Measurements from ENCODE around the gene FCHSD2.

The FCHSD2 gene

DNA sequence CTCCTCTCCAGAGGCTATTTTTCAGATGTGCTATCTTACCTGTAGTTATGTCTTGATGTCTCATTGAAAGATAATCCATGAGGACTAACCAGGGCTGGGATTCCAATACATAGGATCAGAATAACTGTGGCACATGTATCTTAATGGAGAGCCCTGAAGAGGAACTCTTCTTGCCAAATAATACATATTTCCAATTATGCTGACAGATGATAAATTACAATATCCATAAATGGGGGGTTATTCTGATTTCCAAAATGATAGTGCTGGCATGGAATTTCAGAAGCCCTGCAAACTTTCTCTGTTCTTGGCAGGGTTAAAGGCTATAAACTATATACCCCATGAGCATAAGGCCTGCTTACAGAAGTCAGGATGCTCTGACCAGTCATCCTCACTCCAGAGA lies 173.7 kb downstream of the FCHSD2 start:
- H3K4me3 ChIP-seq (ENCODE audit: low read depth, low read length) = no peak overlapping the region
- TF ChIP-seq CTCF (IDR thresholded peaks at IDR 0.05; ENCODE audit: low read depth, low read length) = no peak

- no peak for TF ChIP-seq CTCF (IDR thresholded peaks at IDR 0.05; ENCODE audit: low read depth, low read length)
These were observed 176.4 kb downstream of the FCHSD2 start for GRCh38 chr11:72965672-72966071.

DNA sequence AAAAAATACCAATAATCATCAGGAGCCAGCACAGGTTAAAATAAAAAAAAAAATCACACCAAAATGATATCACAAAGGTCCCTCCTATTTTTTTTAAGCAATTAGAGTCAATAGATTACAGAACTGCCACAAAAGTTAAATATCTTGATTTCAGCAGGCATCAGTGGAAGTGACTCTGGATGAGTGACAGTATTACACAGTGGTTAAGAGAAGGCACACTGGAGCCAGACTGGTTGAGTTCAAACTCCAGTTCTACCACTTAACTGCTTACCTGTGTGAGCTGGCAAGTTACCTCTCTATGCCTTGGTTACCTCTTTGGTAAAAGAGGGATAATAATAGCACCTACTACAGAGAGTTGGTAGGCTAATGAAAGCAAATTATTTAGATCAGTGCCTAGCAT lies 179.4 kb downstream of the FCHSD2 start:
- TF ChIP-seq CTCF (IDR thresholded peaks at IDR 0.05; ENCODE audit: low read depth, low read length) = no peak
- no peak overlapping the region for H3K4me3 ChIP-seq (ENCODE audit: low read depth, low read length)

More at GRCh38 chr11:72965672-72966071, 176.4 kb downstream of the FCHSD2 start:
- H3K4me3 ChIP-seq (ENCODE audit: low read depth, low read length) = no peak overlapping the region

DNA sequence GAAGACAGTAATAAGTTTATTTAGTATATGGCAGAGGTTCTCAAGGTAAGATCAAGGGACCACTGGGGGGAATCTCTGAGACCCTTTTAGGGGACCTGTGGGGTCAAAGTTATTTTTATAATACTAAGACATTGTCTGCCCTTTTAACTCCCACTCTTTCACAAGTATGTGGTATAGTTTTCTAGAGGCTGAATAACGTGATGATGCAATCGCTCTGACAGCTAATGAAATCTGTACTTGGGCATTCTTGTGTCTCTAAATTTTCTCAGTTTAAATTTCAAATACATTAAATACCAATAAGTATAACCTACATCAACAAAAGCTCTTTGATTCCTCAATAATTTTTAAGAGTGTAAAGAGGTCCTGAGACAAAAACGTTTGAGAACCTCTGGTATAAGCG lies 180.0 kb downstream of the FCHSD2 start:
- H3K4me3 ChIP-seq (ENCODE audit: low read depth, low read length) = no peak overlapping the region
- TF ChIP-seq CTCF (IDR thresholded peaks at IDR 0.05; ENCODE audit: low read depth, low read length) = no peak

- H3K4me3 ChIP-seq (ENCODE audit: low read depth, low read length) = no peak overlapping the region
- no peak for TF ChIP-seq CTCF (IDR thresholded peaks at IDR 0.05; ENCODE audit: low read depth, low read length)
These were observed 182.0 kb downstream of the FCHSD2 start for GRCh38 chr11:72959998-72960731.

DNA sequence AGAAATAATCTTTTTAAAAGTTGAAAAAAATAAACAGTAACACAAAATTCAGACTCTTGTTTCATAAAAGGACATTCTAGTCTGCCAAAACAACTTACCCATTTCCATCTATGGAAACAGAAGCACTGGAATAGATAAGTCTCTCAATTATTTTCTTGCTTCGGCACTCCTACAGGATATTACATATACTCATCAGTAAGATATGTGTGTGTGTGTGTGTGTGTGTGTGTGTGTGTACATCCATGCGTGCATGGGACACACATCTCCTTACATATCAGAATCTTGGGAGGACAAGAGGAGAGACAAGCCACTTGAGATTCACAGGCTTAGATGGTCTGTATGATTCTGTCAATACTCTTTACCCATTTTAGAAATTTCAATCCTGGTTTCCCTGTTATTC lies 183.3 kb downstream of the FCHSD2 start:
- H3K4me3 ChIP-seq (ENCODE audit: low read depth, low read length) = no peak overlapping the region
- no peak for TF ChIP-seq CTCF (IDR thresholded peaks at IDR 0.05; ENCODE audit: low read depth, low read length)

DNA sequence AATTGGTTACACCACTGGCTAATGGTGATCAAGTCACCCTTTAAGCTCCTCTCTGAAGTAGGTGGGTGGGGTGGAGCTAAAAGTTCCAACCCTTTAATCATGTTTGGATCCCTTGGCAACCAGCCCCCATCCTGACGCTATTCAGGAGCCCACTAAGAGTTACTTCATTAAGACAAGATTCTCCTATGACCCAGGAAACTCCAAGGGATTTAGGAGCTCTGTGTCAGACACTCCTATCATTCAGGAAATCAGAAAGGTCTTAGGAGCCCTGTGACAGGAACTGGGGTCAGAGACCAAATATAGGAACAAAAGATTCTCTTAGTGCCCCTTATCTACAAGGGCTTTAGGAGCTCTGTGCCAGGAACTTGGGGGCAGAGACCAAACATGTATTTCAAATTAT lies 186.7 kb downstream of the FCHSD2 start:
- H3K4me3 ChIP-seq (ENCODE audit: low read depth, low read length) = no peak overlapping the region
- no peak for TF ChIP-seq CTCF (IDR thresholded peaks at IDR 0.05; ENCODE audit: low read depth, low read length)

All from WI38 (cell line).